ENCODE measurements around the gene ABTB2.

Gene ABTB2

GRCh38 chr11:34313099-34313517 lies 44.7 kb downstream of the ABTB2 start:
- DNase-seq, result no peak

- no peak for DNase-seq
These were observed 46.7 kb downstream of the ABTB2 start for GRCh38 chr11:34311126-34311525.

- no peak for DNase-seq
These were observed 47.8 kb downstream of the ABTB2 start for GRCh38 chr11:34309965-34310364.

GRCh38 chr11:34308913-34309585 lies 48.8 kb downstream of the ABTB2 start:
- no peak for DNase-seq

- no peak for DNase-seq
These were observed 49.5 kb downstream of the ABTB2 start for GRCh38 chr11:34308049-34308912.

GRCh38 chr11:34305780-34306179 lies 52.0 kb downstream of the ABTB2 start:
- no peak for DNase-seq

- DNase-seq, result no peak
These were observed 52.6 kb downstream of the ABTB2 start for GRCh38 chr11:34305193-34305592.

- no peak for DNase-seq
These were observed 54.7 kb downstream of the ABTB2 start for GRCh38 chr11:34303028-34303570.

GRCh38 chr11:34302046-34302921 lies 55.5 kb downstream of the ABTB2 start:
- DNase-seq, result no peak

- DNase-seq, result no peak
These were observed 56.9 kb downstream of the ABTB2 start for GRCh38 chr11:34300926-34301295.

GRCh38 chr11:34300026-34300925 lies 57.5 kb downstream of the ABTB2 start:
- peak; percentile 36 for DNase-seq

- DNase-seq, result no peak
These were observed 58.4 kb downstream of the ABTB2 start for GRCh38 chr11:34299284-34299972.

- no peak for DNase-seq
These were observed 58.9 kb downstream of the ABTB2 start for GRCh38 chr11:34298871-34299270.

- DNase-seq, result no peak
These were observed 61.4 kb downstream of the ABTB2 start for GRCh38 chr11:34296412-34296811.

GRCh38 chr11:34292546-34292945 lies 65.3 kb downstream of the ABTB2 start:
- no peak for DNase-seq

- DNase-seq, result no peak
These were observed 65.7 kb downstream of the ABTB2 start for GRCh38 chr11:34292111-34292510.

- no peak for DNase-seq
These were observed 66.9 kb downstream of the ABTB2 start for GRCh38 chr11:34290926-34291325.

- no peak for DNase-seq
These were observed 69.3 kb downstream of the ABTB2 start for GRCh38 chr11:34288492-34288891.

GRCh38 chr11:34284811-34285481 lies 72.9 kb downstream of the ABTB2 start:
- no peak for DNase-seq

- DNase-seq, result no peak
These were observed 73.7 kb downstream of the ABTB2 start for GRCh38 chr11:34284156-34284555.
